Parathyroid adenoma (tissue), 2 donors: Measurements from ENCODE around the gene BRINP2.

Experiments used
- H2AFZ ChIP-seq: fragments of 300-600 bp; sonication (generic); one replicate; pipeline ENCODE4 v1.7.0; 2017; ENCODE audit warnings: antibody characterized with exemption, mild to moderate bottlenecking
- H3K27ac ChIP-seq: fragments of 300-600 bp; sonication (generic); one replicate; pipeline ENCODE4 v1.7.0; 2017
- H3K27me3 ChIP-seq: fragments of 300-600 bp; sonication (generic); one replicate; pipeline ENCODE4 v1.7.0; 2017; ENCODE audit warnings: low read length; ENCODE audit not compliant: control insufficient read depth, insufficient read depth
- H3K36me3 ChIP-seq: fragments of 300-600 bp; sonication (generic); one replicate; pipeline ENCODE4 v1.7.0; 2017; ENCODE audit warnings: low read length; ENCODE audit not compliant: control insufficient read depth, insufficient read depth
- H3K4me1 ChIP-seq: fragments of 300-600 bp; sonication (generic); one replicate; pipeline ENCODE4 v1.7.0; 2017; ENCODE audit warnings: control low read depth
- H3K4me2 ChIP-seq: fragments of 300-600 bp; sonication (generic); one replicate; pipeline ENCODE4 v1.7.0; 2017; ENCODE audit warnings: low read length
- H3K4me3 ChIP-seq: fragments of 300-600 bp; sonication (generic); one replicate; pipeline ENCODE4 v1.7.0; 2017; ENCODE audit warnings: low read depth, low read length
- H3K79me2 ChIP-seq: fragments of 300-600 bp; sonication (generic); one replicate; pipeline ENCODE4 v1.7.0; 2017; ENCODE audit warnings: control low read depth
- H3K9ac ChIP-seq: fragments of 300-600 bp; sonication (generic); one replicate; pipeline ENCODE4 v1.7.0; 2017; ENCODE audit warnings: mild to moderate bottlenecking
- H3K9me3 ChIP-seq: fragments of 300-600 bp; sonication (generic); one replicate; pipeline ENCODE4 v1.7.0; 2017; ENCODE audit warnings: low read length; ENCODE audit not compliant: control insufficient read depth
- TF ChIP-seq, protein P1 (sequence below): fragments of 300-600 bp; sonication (generic); IDR thresholded peaks from one replicate; pipeline ENCODE4 v1.7.0; 2017; ENCODE audit warnings: antibody characterized with exemption, mild to moderate bottlenecking
- donor health status: primary hyperparathyroidism.

BRINP2 gene

DNA sequence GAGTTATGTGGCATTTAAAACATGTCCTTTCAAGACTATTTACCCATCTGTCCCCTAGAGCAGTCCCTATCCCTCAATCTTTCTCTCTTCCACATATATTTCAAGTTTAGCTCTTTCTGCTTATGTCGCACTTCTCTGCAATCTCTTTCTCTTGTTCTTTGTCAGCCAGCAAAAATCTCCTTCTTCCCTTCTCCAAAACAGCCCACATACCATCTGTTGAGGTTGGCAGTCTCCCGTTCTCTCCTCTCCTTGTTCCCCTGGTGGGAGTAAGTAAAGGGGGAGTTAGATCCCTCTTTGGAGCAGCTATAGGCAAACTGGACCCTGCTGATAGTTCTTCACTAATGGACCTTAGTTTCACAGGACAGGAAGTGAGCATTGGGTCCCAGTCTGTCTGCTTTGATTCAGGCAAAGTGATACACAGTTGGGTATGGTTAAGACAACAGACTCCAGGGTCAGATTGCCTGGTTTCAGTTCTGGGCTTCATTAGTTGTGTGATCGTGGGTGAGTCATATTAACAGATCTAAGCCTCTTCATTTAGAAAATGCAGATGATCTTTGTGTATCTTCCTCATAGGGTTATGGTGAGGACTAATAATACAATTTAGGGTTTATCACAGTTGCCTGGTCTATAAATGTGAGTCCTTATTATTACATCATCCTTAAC is 19.7 kb downstream of the BRINP2 start:
- TF ChIP-seq, protein P1, sequence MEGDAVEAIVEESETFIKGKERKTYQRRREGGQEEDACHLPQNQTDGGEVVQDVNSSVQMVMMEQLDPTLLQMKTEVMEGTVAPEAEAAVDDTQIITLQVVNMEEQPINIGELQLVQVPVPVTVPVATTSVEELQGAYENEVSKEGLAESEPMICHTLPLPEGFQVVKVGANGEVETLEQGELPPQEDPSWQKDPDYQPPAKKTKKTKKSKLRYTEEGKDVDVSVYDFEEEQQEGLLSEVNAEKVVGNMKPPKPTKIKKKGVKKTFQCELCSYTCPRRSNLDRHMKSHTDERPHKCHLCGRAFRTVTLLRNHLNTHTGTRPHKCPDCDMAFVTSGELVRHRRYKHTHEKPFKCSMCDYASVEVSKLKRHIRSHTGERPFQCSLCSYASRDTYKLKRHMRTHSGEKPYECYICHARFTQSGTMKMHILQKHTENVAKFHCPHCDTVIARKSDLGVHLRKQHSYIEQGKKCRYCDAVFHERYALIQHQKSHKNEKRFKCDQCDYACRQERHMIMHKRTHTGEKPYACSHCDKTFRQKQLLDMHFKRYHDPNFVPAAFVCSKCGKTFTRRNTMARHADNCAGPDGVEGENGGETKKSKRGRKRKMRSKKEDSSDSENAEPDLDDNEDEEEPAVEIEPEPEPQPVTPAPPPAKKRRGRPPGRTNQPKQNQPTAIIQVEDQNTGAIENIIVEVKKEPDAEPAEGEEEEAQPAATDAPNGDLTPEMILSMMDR: no peak
- no peaks in the 10 kb centered on the region for H3K79me2 ChIP-seq
- no peaks in the 10 kb centered on the region for H3K9me3 ChIP-seq
- no peaks in the 10 kb centered on the region for H3K36me3 ChIP-seq
- H3K9ac ChIP-seq: no peak overlapping the region
- H3K27me3 ChIP-seq: no peaks in the 10 kb centered on the region
- no peak overlapping the region for H3K4me2 ChIP-seq
- H3K27ac ChIP-seq: no peak overlapping the region
- H2AFZ ChIP-seq: no peak overlapping the region
- H3K4me1 ChIP-seq: no peaks in the 10 kb centered on the region
- H3K4me3 ChIP-seq: no peak overlapping the region

DNA sequence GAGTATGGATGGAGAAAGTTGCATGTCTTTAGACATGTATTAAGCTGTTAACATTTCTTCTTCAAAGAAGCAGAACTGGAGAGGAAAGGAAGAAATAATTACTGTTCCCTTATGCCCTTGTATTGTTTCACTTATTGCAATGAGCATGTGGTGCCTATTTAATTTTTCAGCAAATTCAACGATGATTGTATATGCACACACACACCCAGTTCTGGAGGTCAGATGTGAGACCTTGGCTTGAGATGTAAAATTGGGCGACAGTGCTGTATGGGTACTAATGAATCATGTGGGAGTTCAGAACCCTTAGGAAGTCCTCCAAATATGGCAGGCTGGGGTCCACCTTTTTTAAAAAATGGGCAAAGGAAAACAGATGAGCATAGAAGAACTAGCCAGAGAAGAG is 27.5 kb downstream of the BRINP2 start:
- TF ChIP-seq, protein P1: no peak
- no peak overlapping the region for H2AFZ ChIP-seq

DNA sequence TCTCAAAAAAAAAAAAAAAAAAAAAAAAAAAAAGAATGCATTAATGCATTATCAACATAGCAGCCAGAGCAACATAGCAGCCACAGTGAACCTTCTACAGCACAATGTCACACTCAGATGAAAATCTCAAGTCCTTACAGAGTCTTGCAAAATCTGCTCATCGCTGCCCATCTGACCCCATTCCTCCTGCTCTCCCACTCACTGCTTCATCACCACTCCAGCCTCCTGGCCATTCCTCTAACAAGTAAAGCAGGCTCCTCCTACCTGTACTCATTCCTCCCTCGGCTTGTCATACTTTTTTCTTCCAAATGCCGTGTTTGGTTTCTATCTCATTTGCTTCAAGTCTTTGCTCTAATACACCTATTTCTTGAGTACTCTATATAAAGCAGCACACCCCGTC is 29.5 kb downstream of the BRINP2 start:
- Histone ChIP-seq H3K27me3 (no peaks in the 10 kb centered on the region), H3K79me2 (no peaks in the 10 kb centered on the region), H2AFZ (no peak overlapping the region), H3K4me2 (no peak overlapping the region), H3K4me3 (no peak overlapping the region), H3K9me3 (no peaks in the 10 kb centered on the region), H3K27ac (no peak overlapping the region), H3K36me3 (no peaks in the 10 kb centered on the region), H3K9ac (no peak overlapping the region), H3K4me1 (no peaks in the 10 kb centered on the region)
- TF ChIP-seq, protein P1: no peak

More for the DNA sequence above, 27.5 kb downstream of the BRINP2 start:
- Histone ChIP-seq H3K36me3 (no peaks in the 10 kb centered on the region), H3K27me3 (no peaks in the 10 kb centered on the region), H3K9me3 (no peaks in the 10 kb centered on the region), H3K4me3 (no peak overlapping the region), H3K4me2 (no peak overlapping the region), H3K9ac (no peak overlapping the region), H3K27ac (no peak overlapping the region), H3K79me2 (no peaks in the 10 kb centered on the region), H3K4me1 (no peaks in the 10 kb centered on the region)

DNA sequence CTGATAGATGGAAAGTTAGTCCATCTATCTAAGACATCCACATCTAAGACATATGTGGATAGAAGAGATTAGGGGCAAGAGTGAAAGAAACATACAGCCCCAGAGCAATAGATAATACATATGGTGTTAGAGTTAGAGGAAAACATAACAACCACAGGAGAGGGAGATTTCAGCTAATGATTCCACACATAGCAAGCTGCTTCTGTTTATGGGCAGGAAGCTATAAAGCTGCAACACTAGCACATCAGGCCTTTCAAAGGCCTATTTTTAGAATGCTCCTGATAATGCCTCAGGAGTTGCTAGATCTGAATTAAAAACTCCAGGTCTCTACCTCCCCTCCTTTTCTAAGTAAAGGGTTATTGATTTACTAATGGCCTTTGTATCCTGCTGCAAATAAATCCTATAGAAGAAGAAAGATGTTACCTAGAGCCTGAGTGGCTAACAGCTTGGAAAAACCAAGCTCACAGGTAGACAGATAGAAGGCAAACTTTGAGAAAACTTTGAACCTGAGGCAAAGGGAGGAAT is 36.1 kb downstream of the BRINP2 start:
- Histone ChIP-seq H3K27me3 (no peaks in the 10 kb centered on the region), H3K79me2 (no peaks in the 10 kb centered on the region), H3K27ac (no peak overlapping the region), H3K9me3 (no peaks in the 10 kb centered on the region), H3K4me2 (no peak overlapping the region), H3K4me3 (no peak overlapping the region), H3K4me1 (no peaks in the 10 kb centered on the region), H3K36me3 (no peaks in the 10 kb centered on the region), H2AFZ (no peak overlapping the region), H3K9ac (no peak overlapping the region)
- TF ChIP-seq, protein P1: no peak

DNA sequence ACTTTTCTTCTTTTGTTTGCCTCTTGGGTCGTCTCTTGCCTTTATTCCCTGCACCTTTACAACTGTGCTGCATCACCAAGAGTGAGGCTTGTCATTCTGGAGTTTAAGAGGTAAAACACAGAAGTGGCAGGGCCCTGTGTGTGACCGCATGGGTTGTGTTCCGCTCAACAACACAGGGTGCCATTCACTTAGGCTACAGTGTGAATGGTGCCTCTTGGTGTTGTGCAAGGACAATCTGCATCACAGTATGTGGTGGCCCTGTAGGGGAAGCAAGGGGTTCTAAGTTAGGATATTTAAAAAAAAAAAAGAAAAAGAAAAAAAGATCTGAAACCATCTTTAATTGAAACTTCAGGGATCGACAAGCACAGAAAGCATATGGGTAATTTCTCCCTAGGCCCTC is 38.2 kb downstream of the BRINP2 start:
- no peak overlapping the region for H3K9ac ChIP-seq
- H3K4me3 ChIP-seq: no peak overlapping the region
- no peaks in the 10 kb centered on the region for H3K79me2 ChIP-seq
- no peak overlapping the region for H2AFZ ChIP-seq
- TF ChIP-seq, protein P1: no peak
- no peaks in the 10 kb centered on the region for H3K27me3 ChIP-seq
- H3K27ac ChIP-seq: no peak overlapping the region
- H3K9me3 ChIP-seq: no peaks in the 10 kb centered on the region
- H3K4me1 ChIP-seq: no peaks in the 10 kb centered on the region
- H3K4me2 ChIP-seq: no peak overlapping the region
- H3K36me3 ChIP-seq: no peaks in the 10 kb centered on the region
